Lower leg skin (tissue), 3 donors: Measurements from ENCODE around the gene TMEM135.

ENCODE experiments used
- POLR2A ChIP-seq, 2 donors: fragments of 450-650 bp; IDR thresholded peaks; one replicate each; pipeline ENCODE4 v1.6.1; 2016 to 2017; ENCODE audit warnings: antibody characterized with exemption in 2 of 2, mild to moderate bottlenecking in 1 of 2, moderate library complexity in 1 of 2
- TF ChIP-seq, protein P1 (sequence below), 3 donors: fragments of 450-650 bp; IDR thresholded peaks; one replicate each; pipeline ENCODE4 v1.5.1; 2016; ENCODE audit warnings: antibody characterized with exemption in 3 of 3, mild to moderate bottlenecking in 3 of 3, moderate library complexity in 2 of 3

DNA sequence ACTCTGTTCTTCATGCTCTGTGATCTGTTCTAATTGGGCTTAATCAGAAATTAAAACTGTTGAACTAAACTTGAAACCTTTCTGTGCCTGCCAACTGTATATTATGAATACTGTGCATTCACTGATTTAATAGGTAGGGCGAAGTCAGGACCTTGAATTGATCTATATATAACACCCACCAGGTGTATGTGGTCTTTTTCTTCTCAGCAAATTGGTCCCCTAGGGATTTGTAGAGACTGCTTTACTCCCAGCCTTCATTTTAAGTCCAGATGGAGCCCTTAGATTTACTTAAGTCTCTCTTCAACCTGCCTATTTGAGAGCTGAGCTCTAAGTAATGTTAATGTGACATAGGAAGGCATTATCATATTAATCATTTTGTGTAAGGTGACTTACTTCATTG lies 257.5 kb downstream of the TMEM135 start:
- TF ChIP-seq, protein P1, sequence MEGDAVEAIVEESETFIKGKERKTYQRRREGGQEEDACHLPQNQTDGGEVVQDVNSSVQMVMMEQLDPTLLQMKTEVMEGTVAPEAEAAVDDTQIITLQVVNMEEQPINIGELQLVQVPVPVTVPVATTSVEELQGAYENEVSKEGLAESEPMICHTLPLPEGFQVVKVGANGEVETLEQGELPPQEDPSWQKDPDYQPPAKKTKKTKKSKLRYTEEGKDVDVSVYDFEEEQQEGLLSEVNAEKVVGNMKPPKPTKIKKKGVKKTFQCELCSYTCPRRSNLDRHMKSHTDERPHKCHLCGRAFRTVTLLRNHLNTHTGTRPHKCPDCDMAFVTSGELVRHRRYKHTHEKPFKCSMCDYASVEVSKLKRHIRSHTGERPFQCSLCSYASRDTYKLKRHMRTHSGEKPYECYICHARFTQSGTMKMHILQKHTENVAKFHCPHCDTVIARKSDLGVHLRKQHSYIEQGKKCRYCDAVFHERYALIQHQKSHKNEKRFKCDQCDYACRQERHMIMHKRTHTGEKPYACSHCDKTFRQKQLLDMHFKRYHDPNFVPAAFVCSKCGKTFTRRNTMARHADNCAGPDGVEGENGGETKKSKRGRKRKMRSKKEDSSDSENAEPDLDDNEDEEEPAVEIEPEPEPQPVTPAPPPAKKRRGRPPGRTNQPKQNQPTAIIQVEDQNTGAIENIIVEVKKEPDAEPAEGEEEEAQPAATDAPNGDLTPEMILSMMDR (IDR thresholded peaks at IDR 0.05), result no peak
- TF ChIP-seq POLR2A (IDR thresholded peaks at IDR 0.05), result no peak
